Kidney (tissue), 14 donors: ENCODE results near the gene COX7A2L. TPM values are rescaled to one million over a fixed set of nuclear protein-coding genes. Genes with fewer than 3 reads are reported as not detected.
A peak's percentile ranks its signal among the peaks of the same experiment; 100 is the strongest.
"Not testable (repeated sequence)": the region's sequence is repeated elsewhere in the genome, so short reads cannot be mapped to it uniquely, and the experiment has no call there.

Experiments used
- DNase-seq, 5 donors: peaks; one replicate each; pipeline ENCODE4 v3.0.0-alpha.2; 2013 to 2020
- FAIRE-seq: peaks from 2 replicates; lab custom pipeline; 2012; peaks lifted over from hg19 to GRCh38; lab: Jason Lieb, UNC
- H3K27ac ChIP-seq, 2 donors: one replicate each; pipeline ENCODE4 v1.7.0; 2013; ENCODE audit warnings: low read depth in 2 of 2, low read length in 2 of 2, inconsistent platforms in 1 of 2
- H3K27me3 ChIP-seq: one replicate; pipeline ENCODE4 v1.7.1; 2013; ENCODE audit warnings: low read length, inconsistent platforms; ENCODE audit not compliant: control insufficient read depth, insufficient read depth
- H3K36me3 ChIP-seq, 3 donors: one replicate each; pipeline versions ENCODE4 v1.7.0 to v1.7.1; 2013; ENCODE audit warnings: low read length in 3 of 3, control low read depth in 1 of 3, inconsistent platforms in 1 of 3; ENCODE audit not compliant: insufficient read depth in 3 of 3, control insufficient read depth in 2 of 3
- H3K4me1 ChIP-seq, 3 donors: one replicate each; pipeline versions ENCODE4 v1.7.0 to v1.7.1; 2013; ENCODE audit warnings: low read length in 3 of 3, inconsistent platforms in 1 of 3, low read depth in 1 of 3; ENCODE audit not compliant: control insufficient read depth in 2 of 3, insufficient read depth in 2 of 3
- H3K4me3 ChIP-seq, 3 donors: one replicate each; pipeline versions ENCODE4 v1.7.0 to v1.8.1; 2013; ENCODE audit warnings: low read length in 3 of 3, control low read depth in 1 of 3, inconsistent platforms in 1 of 3
- H3K9ac ChIP-seq, 3 donors: one replicate each; pipeline versions ENCODE4 v1.7.0 to v1.7.1; 2013; ENCODE audit warnings: low read length in 3 of 3, control low read depth in 1 of 3, inconsistent platforms in 1 of 3
- H3K9me3 ChIP-seq, 3 donors: one replicate each; pipeline versions ENCODE4 v1.7.0 to v1.7.1; 2013; ENCODE audit warnings: low read length in 3 of 3, control low read depth in 1 of 3, inconsistent platforms in 1 of 3; ENCODE audit not compliant: control insufficient read depth in 2 of 3, insufficient read depth in 1 of 3
- intact Hi-C: fragments of 100-400 bp; cut with DNase I; formaldehyde crosslinking; loops from one replicate; pipeline ENCODE4 v1.11.1; 2022
- polyA plus RNA-seq: library from polyadenylated mRNA; stranded (reverse); fragments of 350-450 nt; fragmentation: Illumina TruSeq; extraction: RNeasy Lipid Tissue Mini Kit (QIAGEN cat#74804); gene quantifications from one replicate; pipeline ENCODE4 v1.2.3, GENCODE V29; 2014; ENCODE audit warnings: low read depth, low replicate concordance; ENCODE audit not compliant: insufficient read depth
- total RNA-seq: library from RNA; stranded (reverse); fragmentation: NEBNext Ultra II Directional; extraction: Animal tissue kit (Norgen Biotek cat#: 25700); gene quantifications from one replicate; pipeline ENCODE4 v1.2.1, GENCODE V29; 2021
- TF ChIP-seq, protein P1 (sequence below): IDR thresholded peaks from 3 replicates; pipeline ENCODE4 v1.5.1; 2012; ENCODE audit warnings: mild to moderate bottlenecking, moderate library complexity, borderline replicate concordance; ENCODE audit not compliant: insufficient read depth; ENCODE audit errors: extremely low read depth
- donor health status: control.
- donor health status: control.
- donor health status: control.
- donor health status: control.
- donor health status: control.
- donor health status: DM: yes; HTN: yes; CAD: no.
- donor health status: Normal renal cell carcinoma (clear cell type).

The COX7A2L gene
- total and polyA plus RNA-seq, 2 donors from 2014 or later, result 90.2 to 321 TPM

DNA sequence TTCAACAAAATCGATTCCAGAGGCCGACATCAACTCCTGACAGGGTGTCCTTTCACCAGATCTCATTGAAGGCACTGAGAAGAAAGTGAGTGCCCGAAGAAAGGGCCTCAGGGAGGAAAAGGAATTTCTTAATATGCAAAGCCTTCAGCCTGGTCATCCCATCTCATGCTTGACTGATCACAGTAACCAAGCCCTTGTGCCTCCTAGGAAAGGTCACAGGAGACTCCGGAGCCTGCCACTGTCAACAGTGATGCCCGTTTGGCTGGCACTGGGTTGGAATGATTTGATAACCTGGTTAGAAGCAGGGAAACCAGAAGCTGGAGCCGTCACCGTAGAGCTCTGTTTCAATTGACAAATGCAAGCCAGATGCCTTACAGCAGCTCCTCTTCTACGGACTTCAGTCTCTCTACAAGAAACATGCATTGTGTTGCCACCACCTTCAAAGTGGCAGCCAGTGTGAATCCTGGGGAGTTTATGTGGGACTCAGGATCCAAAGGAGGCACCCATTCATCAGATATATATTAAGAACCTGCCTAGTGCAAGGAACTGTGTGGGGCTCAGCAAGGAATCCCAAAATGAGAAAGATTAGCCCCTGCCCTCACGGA, 24.6 kb downstream of the COX7A2L start:
- intact Hi-C loops, result no loop called here
- Histone ChIP-seq H3K27me3 (no peaks in the 10 kb centered on the region), H3K9ac (no peak overlapping the region), H3K4me3 (no peak overlapping the region), H3K9me3 (no peaks in the 10 kb centered on the region), H3K27ac (no peak overlapping the region), H3K36me3 (peaks cover 6 to 17% (median 10%) of the 10 kb centered on the region in 3 donors), H3K4me1 (peaks cover 0 to 8% (median 0%) of the 10 kb centered on the region in 3 donors)
- DNase-seq (peak in 2 of 5 donors; percentile 39 to 58), FAIRE-seq (no peak)
- TF ChIP-seq, protein P1, sequence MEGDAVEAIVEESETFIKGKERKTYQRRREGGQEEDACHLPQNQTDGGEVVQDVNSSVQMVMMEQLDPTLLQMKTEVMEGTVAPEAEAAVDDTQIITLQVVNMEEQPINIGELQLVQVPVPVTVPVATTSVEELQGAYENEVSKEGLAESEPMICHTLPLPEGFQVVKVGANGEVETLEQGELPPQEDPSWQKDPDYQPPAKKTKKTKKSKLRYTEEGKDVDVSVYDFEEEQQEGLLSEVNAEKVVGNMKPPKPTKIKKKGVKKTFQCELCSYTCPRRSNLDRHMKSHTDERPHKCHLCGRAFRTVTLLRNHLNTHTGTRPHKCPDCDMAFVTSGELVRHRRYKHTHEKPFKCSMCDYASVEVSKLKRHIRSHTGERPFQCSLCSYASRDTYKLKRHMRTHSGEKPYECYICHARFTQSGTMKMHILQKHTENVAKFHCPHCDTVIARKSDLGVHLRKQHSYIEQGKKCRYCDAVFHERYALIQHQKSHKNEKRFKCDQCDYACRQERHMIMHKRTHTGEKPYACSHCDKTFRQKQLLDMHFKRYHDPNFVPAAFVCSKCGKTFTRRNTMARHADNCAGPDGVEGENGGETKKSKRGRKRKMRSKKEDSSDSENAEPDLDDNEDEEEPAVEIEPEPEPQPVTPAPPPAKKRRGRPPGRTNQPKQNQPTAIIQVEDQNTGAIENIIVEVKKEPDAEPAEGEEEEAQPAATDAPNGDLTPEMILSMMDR, result no peak

DNA sequence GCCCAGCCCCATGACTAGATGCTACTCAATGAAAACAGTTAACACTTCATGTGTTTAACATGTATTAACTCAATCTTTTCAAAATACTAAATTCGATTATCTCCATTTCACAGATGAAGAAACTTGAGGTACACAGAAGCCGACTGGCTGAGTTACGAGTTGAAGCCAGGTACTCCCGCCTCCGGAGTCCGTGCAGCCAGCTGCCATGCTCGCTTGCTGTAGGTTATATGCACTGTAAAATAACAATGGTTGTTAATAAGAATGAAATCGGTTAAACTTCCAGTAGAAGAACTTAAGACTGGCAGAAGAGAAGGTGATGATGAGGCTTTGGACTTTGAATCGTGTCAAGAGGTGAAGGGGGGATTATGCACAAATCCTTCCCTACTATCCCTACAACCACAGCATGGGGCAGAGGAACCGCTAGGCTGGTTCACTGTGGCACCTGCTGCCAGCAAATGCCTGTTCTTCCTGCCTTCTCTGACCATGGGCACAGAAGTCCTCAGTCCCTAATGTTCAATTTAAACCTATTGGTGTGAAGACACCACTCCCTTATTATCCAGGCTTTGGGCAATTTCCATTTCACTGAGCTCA, 25.4 kb downstream of the COX7A2L start:
- H3K27ac ChIP-seq, result no peak overlapping the region
- no peak overlapping the region for H3K9ac ChIP-seq
- peaks cover 6 to 24% (median 10%) of the 10 kb centered on the region in 3 donors for H3K36me3 ChIP-seq
- H3K27me3 ChIP-seq, result no peaks in the 10 kb centered on the region
- no peak overlapping the region for H3K4me3 ChIP-seq
- intact Hi-C loops, result no loop called here
- peaks cover 0 to 4% (median 0%) of the 10 kb centered on the region in 3 donors for H3K4me1 ChIP-seq
- TF ChIP-seq, protein P1, result no peak
- no peak for FAIRE-seq
- no peak for DNase-seq
- no peaks in the 10 kb centered on the region for H3K9me3 ChIP-seq

DNA sequence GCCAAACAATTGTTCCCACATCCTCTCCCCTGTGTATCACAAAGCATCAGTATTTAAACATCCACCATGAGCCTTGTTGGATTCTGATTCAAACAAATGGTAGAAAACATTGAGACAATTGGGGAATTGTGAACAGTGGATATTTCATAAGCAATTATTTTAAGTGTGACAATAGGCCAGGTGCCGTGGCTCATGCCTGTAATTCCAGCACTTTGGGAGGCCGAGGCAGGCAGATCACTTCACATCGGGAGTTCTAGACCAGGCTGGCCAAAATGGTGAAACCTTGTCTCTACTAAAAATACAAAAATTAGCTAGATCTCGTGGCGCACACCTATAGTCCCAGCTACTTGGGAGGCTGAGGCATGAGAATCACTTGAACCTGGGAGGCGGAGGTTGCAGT, 26.2 kb downstream of the COX7A2L start:
- H3K9ac ChIP-seq, H3K4me1 ChIP-seq, H3K27me3 ChIP-seq, H3K4me3 ChIP-seq, FAIRE-seq, DNase-seq, intact Hi-C loops, H3K27ac ChIP-seq, H3K9me3 ChIP-seq: not testable (repeated sequence)
- peaks cover 8 to 29% (median 12%) of the 10 kb centered on the region in 3 donors for H3K36me3 ChIP-seq

DNA sequence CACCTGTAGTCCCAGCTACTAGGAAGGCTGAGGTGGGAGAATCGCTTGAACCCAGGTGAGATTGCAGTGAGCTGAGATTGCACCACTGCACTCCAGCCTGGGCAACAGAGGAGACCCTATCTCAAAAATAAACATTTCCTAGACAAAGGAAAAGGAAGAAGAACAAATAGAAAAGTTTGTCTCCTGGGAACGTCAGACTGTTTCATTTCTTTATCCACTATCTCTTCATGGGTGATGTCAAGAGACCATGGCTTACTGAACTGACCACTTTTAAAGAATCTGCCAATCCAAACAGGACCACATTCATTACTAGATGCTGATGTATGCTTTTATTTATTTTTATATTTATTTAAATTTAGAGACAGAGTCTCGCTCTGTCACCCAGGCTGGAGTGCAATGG, 26.8 kb downstream of the COX7A2L start:
- H3K9ac ChIP-seq, result no peak overlapping the region
- no peak overlapping the region for H3K27ac ChIP-seq
- no peak for DNase-seq
- TF ChIP-seq, protein P1, result no peak
- H3K4me1 ChIP-seq, result peaks cover 0 to 2% (median 0%) of the 10 kb centered on the region in 3 donors
- H3K4me3 ChIP-seq, result no peak overlapping the region
- FAIRE-seq, result no peak
- intact Hi-C loops, result no loop called here
- H3K27me3 ChIP-seq, result no peaks in the 10 kb centered on the region
- H3K36me3 ChIP-seq, result peaks cover 8 to 35% (median 16%) of the 10 kb centered on the region in 3 donors
- H3K9me3 ChIP-seq, result no peaks in the 10 kb centered on the region
